Motor neuron (in vitro differentiated cells): ENCODE data around the gene NDUFS8. TPM values are rescaled to one million over a fixed set of nuclear protein-coding genes. Genes with fewer than 3 reads are reported as not detected.
A peak's percentile ranks its signal among the peaks of the same experiment; 100 is the strongest.

ENCODE experiments used
- ATAC-seq, 8 experiments: fragments of 200-7000 bp; cut with Tn5 transposase; replicated peaks in 6 of 8; 2 replicates each; pipeline ENCODE4 v1.8.0; 2021; ENCODE audit warnings: mild to moderate bottlenecking in 8 of 8, moderate library complexity in 8 of 8
- H3K27ac ChIP-seq, 2 donors: fragments of 250-450 bp; sonication (Bioruptor Pico); 2 replicates each; pipeline ENCODE4 v1.9.0; 2021; ENCODE audit warnings: antibody characterized with exemption in 2 of 2, mild to moderate bottlenecking in 2 of 2, moderate library complexity in 1 of 2
- H3K4me1 ChIP-seq, 2 donors: fragments of 250-450 bp; sonication (Bioruptor Pico); replicated peaks in 1 of 2; 2 replicates each; pipeline ENCODE4 v1.6.1; 2021; ENCODE audit warnings: antibody characterized with exemption in 2 of 2, mild to moderate bottlenecking in 2 of 2, moderate library complexity in 1 of 2
- H3K4me3 ChIP-seq, 5 donors: fragments of 250-450 bp; sonication (Bioruptor Pico); 2 replicates each; pipeline ENCODE4 v1.9.0; 2021; ENCODE audit warnings: antibody characterized with exemption in 5 of 5, mild to moderate bottlenecking in 5 of 5, moderate library complexity in 4 of 5
- WGBS, 10 experiments: fragments of 450-650 bp; shearing (Covaris generic); methylation state at CpG; one replicate each; pipeline ENCODE4 v1.0.0; 2022; 5-methylcytosine and 5-hydroxymethylcytosine counted together
- in situ Hi-C, 9 experiments: fragments of 400-800 bp; cut with MboI; loops; one replicate each; pipeline ENCODE4 v1.15.0; 2021; ENCODE audit warnings: low sequenced_read_pairs in 9 of 9, low pct_unique_long_range_greater_than_20kb in 2 of 9; ENCODE audit not compliant: unreplicated experiment in 9 of 9
- total RNA-seq, 8 experiments: library from RNA; unstranded; fragments of 300-600 nt; gene quantifications; 2 replicates each; pipeline versions ENCODE4 v1.2.3 to v1.2.4, GENCODE V29; 2022

Gene NDUFS8
- total RNA-seq, 8 experiments from 2014 or later = 139 to 265 (median 167) TPM

DNA sequence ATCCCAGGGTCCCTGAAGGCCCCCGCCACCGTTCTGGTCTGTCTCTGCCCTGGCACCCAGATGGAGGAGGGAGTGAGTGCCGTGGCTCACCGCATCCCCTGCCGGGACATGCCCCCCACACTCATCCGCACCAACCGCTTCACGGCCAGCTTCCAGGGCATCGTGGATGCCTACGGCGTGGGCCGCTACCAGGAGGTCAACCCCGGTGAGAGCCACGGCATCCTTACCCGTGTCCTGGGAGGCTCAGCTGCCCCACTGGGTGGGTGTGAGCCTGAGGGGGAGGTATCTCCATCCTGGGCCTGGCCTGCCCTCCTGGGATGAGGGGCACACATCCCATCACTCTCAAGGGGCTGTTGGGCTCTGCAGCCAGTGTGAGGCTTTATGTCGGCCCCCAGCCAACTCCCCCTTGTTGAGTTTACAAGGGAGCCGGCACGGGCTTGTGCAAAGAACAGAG is 14.4 kb downstream of the NDUFS8 start:
- Histone ChIP-seq H3K27ac (no peak overlapping the region), H3K4me1 (peaks cover 14 to 29% of the 10 kb centered on the region in 2 donors), H3K4me3 (no peak overlapping the region)
- in situ Hi-C loops = no loop called here
- ATAC-seq = no peak
- WGBS, 10 experiments = 80 to 100% (median 98%) methylated on average over 1 to 8 of the region's 18 CpGs; no CpG with 5 or more reads in 4 of the 10 experiments

DNA sequence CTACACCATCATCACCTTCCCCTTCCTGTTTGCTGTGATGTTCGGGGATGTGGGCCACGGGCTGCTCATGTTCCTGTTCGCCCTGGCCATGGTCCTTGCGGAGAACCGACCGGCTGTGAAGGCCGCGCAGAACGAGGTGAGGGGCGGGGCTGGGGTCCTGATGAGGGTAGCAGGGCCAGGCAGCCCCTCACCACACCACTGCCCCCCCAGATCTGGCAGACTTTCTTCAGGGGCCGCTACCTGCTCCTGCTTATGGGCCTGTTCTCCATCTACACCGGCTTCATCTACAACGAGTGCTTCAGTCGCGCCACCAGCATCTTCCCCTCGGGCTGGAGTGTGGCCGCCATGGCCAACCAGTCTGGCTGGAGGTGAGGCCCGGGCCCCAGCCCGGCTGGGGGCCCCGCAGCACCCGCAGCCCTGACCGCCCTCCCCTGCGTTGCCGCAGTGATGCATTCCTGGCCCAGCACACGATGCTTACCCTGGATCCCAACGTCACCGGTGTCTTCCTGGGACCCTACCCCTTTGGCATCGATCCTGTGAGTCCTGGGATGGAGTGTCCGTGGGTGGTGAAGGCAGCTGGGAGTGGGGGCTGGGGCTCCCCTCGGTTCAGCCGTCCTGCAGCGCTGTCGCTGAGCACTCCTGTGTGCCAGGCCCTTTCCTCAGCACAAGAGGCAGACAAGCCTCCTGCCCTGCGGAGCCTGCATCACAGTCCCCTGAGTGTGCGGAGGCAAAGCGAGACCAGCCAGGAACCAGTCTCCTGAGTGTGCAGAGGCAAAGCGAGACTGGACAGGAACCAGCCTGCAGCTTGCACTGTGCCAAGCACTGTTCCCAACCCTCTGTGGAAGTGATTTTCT is 17.2 kb downstream of the NDUFS8 start:
- Histone ChIP-seq H3K27ac (no peak overlapping the region), H3K4me1 (peaks cover 19 to 30% of the 10 kb centered on the region in 2 donors), H3K4me3 (no peak overlapping the region)
- WGBS, 10 experiments = 60 to 100% (median 94%) methylated on average over 1 to 3 of the region's 37 CpGs; no CpG with 5 or more reads in 6 of the 10 experiments
- peak in 1 of 8 experiments; percentile 15 for ATAC-seq
- in situ Hi-C loops = no loop called here

DNA sequence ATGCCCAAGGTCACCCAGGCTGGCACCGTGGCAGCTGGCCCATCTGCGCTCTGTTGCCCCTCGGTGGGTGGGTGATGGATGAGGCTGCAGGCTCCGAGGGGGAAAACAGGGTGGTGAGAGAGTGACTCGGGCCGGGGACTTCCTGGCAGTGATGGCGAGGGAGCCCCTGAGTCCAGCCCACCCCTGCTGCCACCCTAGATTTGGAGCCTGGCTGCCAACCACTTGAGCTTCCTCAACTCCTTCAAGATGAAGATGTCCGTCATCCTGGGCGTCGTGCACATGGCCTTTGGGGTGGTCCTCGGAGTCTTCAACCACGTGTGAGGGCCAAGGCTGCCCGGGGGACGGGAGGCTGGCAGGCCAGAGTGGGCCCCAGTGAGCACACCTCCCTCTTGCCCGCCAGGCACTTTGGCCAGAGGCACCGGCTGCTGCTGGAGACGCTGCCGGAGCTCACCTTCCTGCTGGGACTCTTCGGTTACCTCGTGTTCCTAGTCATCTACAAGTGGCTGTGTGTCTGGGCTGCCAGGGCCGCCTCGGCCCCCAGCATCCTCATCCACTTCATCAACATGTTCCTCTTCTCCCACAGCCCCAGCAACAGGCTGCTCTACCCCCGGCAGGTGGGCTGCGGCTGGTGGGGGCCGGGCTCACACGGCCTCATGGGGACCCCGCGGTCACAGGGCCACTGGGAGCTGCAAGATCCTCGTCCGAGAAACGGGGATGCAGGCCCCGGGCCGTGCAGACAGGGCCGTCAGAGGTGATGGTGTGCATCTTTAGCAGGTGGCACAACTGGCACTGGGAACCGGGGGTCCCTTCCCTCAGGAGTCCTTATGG is 18.4 kb downstream of the NDUFS8 start:
- H3K4me3 ChIP-seq = no peak overlapping the region
- in situ Hi-C loops = no loop called here
- peaks cover 21 to 28% of the 10 kb centered on the region in 2 donors for H3K4me1 ChIP-seq
- 100% methylated on average over 2 to 3 of the region's 35 CpGs; no CpG with 5 or more reads in 7 of the 10 experiments for WGBS, 10 experiments
- no peak overlapping the region for H3K27ac ChIP-seq
- ATAC-seq = no peak

DNA sequence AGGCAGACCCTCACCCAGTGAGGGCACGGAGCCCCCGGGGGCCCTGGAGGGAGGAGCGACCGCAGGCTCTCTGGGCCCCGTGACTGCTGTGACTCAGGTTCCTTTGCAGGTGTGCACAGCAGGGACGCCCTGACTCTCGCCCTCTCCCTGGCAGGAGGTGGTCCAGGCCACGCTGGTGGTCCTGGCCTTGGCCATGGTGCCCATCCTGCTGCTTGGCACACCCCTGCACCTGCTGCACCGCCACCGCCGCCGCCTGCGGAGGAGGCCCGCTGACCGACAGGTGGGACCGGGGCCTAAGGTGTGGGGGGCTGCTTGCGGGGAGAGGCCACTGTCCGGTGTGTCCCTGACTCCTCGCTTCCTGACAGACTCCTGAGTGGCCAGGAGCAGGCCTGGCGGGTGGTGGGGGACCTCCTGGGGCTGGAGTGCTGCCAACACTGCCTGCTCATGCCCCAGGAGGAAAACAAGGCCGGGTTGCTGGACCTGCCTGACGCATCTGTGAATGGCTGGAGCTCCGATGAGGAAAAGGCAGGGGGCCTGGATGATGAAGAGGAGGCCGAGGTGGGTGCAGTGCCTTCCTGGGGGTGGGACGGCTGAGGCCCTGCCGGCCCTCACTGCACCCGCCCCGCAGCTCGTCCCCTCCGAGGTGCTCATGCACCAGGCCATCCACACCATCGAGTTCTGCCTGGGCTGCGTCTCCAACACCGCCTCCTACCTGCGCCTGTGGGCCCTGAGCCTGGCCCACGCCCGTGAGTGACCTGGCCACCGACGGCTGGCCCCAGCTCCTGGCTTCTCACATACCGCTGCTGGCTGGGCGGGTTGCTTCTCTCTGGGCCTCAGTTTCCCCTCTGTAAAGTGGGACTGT is 19.3 kb downstream of the NDUFS8 start:
- 60 to 100% (median 93%) methylated on average over 1 to 4 of the region's 40 CpGs; no CpG with 5 or more reads in 6 of the 10 experiments for WGBS, 10 experiments
- Histone ChIP-seq H3K4me1 (peaks cover 22 to 24% of the 10 kb centered on the region in 2 donors), H3K27ac (no peak overlapping the region), H3K4me3 (no peak overlapping the region)
- peak in 1 of 8 experiments; percentile 4 for ATAC-seq
- in situ Hi-C loops = no loop called here

DNA sequence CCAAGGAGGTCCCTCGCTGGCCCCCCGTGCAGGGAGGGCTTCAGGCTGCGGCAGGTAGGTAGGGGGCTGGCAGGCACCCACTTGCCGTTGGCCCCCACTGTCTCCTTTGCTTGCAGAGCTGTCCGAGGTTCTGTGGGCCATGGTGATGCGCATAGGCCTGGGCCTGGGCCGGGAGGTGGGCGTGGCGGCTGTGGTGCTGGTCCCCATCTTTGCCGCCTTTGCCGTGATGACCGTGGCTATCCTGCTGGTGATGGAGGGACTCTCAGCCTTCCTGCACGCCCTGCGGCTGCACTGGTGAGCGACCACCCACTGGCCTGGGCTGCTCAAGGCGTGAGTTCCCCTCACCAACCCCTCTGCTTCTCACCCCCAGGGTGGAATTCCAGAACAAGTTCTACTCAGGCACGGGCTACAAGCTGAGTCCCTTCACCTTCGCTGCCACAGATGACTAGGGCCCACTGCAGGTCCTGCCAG is 19.9 kb downstream of the NDUFS8 start:
- in situ Hi-C loops = no loop called here
- H3K4me3 ChIP-seq = no peak overlapping the region
- ATAC-seq = no peak
- H3K4me1 ChIP-seq = peaks cover 22 to 24% of the 10 kb centered on the region in 2 donors
- 79 to 100% (median 86%) methylated on average over 1 to 2 of the region's 18 CpGs; no CpG with 5 or more reads in 6 of the 10 experiments for WGBS, 10 experiments
- no peak overlapping the region for H3K27ac ChIP-seq

DNA sequence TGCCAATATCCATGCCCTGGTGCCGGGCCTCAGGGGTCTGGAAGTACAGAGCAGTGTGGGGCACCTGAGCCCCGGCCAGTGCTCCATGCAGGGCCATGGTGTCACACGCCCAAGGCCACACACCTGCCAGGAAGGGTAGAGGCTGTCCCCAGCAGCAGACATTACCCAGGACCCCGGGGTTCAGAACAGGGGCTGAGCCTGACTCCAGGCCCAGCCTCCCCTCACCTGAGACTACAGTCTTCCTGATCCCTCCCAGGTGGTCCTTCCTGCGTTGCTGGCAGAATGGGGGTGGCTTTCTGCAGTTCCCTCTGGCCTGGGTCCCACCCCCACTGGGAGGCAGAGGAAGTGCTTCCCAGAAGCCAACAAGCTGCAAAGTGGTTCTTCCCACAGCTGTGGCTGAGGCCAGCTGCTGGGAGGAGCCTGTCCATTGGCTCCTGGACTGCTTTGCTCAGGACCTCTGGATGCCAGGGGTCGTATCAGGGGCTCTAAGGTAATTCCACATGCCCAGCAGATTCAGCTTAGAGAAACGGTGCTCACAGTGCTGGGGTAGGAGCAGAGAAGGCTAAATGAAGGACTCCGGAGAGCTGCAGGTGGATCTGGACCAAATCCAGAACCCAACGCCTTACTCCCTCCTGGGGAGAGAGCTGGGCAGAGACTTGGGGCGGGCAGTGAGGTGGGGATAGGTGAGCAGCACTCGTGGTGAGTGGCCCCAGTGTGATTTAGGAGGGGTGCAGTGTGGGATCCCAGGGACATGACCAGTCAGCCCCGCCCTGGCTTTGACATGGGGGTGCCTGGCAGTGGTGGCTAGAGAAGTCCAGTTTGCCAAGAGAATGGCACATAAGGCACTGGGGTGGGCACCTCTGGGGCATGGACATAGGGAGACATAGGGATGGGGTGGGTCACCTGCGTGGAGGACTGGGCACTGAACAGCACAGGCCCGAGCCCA is 21.0 kb downstream of the NDUFS8 start:
- H3K27ac ChIP-seq = peak overlapping the region in 1 of 2 donors; percentile 68
- 65 to 100% (median 83%) methylated on average over 1 to 6 of the region's 14 CpGs; no CpG with 5 or more reads in 3 of the 10 experiments for WGBS, 10 experiments

DNA sequence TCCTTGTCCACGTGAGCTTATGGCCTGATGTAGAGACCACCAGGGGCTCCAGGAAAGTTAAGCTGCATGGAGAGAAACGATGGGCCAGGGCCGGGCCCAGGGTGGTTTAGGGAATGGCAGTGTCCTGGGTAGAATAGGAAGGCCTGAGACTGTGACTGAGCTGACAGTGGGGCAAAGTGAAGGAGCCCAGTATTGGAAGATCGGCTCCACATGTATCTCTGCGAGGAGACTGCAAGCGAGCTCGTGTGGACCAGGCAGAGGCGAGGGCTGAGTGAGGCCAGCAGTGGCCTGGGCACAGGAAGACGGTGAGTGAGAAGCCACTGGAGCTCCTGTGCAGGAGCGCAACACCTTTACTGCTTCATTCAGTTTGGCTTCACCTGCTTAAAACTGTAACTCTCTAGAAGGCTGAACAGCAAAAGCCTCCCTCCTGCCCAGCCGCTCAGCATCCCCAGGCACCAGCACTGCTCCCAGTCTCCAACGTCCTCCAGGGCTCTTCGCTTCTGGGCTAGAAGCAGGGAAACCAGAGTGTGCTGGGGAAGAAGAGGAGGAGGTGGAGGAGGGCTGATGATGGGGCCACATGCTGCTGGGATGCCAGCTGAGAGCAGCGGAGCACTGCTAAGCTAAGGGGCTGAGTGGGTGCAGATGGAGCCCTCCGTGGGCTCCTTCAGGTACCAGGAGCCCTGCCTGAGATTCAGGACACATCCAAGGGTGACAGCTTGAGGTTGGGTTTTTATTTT is 21.8 kb downstream of the NDUFS8 start:
- peak overlapping the region; percentile 68 to 70 for H3K27ac ChIP-seq
- H3K4me3 ChIP-seq = no peak overlapping the region
- peaks cover 22 to 24% of the 10 kb centered on the region in 2 donors for H3K4me1 ChIP-seq
- no peak for ATAC-seq
- WGBS, 10 experiments = 76 to 100% (median 90%) methylated on average over 1 to 5 of the region's 15 CpGs; no CpG with 5 or more reads in 1 of the 10 experiments
- in situ Hi-C loops = no loop called here

More for the DNA sequence above, 21.0 kb downstream of the NDUFS8 start:
- no peak overlapping the region for H3K4me3 ChIP-seq
- peak in 3 of 8 experiments; percentile 9 to 49 (median 41) for ATAC-seq
- in situ Hi-C loops = no loop called here
- peaks cover 22 to 24% of the 10 kb centered on the region in 2 donors for H3K4me1 ChIP-seq

DNA sequence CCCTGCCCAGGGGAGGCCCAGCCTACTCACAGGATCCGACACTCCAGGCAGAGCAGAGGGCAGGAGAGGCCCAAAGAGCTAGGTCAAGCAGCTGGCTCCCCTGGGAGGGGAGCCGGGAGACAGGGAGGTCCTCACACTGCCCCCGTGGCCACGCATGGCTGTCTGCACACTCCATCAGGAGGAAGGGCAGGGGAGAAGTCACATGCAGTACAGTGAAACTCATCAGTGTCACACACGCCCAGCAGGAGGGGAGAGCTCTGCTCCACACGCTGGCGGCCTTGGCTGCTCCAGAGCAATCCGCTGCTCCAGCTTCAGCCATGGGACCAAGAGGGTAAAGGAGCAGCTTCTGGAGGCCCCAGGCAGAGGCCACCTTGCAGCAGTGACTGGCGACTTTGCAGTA is 22.6 kb downstream of the NDUFS8 start:
- Histone ChIP-seq H3K4me1 (peaks cover 22 to 24% of the 10 kb centered on the region in 2 donors), H3K4me3 (no peak overlapping the region), H3K27ac (peak overlapping the region; percentile 68 to 70)
- ATAC-seq = peak in 7 of 8 experiments; percentile 12 to 95 (median 93)
- WGBS, 10 experiments = 0 to 87% (median 70%) methylated on average over 1 to 3 of the region's 9 CpGs; no CpG with 5 or more reads in 5 of the 10 experiments
- in situ Hi-C loops = no loop called here

DNA sequence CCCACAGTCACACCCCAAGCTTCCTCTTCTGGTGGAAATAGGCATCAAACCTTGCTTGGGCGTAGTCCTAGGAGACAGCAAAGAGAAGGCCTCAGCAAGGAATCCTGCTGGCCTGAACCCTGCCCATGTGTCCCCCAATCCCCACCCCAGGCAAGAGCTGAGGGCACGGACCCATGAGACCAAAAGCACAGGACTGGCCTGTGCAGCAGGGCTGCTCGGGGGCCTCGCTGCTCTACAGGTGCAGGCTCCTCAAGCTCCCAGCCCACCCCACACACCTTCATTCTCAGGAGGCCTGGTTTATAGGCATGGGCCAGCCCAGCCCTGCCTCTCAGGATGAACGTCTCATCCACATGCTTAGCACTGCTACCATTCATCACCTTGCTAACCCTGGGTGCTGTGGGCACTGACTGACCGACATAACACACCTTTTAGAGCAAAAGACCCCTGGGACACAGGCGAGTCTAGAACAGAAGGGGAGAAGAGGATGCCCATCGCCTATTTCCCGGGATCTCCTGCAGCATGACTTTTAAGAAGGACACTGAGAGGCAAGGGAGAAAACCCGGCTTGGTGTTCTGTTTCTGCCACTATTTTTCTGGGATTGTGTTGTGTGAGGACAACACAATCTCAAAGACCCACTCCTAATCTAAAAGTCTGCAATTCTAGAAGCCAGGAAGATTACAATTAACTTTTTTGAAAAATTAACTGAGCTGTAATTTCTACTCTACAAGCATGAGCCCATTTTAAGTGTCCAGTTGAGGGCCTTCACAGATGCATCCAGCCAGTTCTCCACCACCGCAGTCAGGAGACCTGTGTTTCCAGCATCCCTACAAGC is 23.7 kb downstream of the NDUFS8 start:
- in situ Hi-C loops = no loop called here
- Histone ChIP-seq H3K27ac (peak overlapping the region; percentile 68 to 70), H3K4me3 (no peak overlapping the region), H3K4me1 (peaks cover 22 to 24% of the 10 kb centered on the region in 2 donors)
- no peak for ATAC-seq
- 33 to 100% (median 86%) methylated on average over 1 to 4 of the region's 11 CpGs; no CpG with 5 or more reads in 3 of the 10 experiments for WGBS, 10 experiments
